Activated CD4-positive, alpha-beta T cell treated with anti-CD3 and anti-CD28 coated beads for 36 hours (primary cell): ENCODE measurements around the gene MAZ. TPM values are rescaled to one million over a fixed set of nuclear protein-coding genes. Genes with fewer than 3 reads are reported as not detected.

Source experiments
- ATAC-seq: fragments of 200-7000 bp; cut with Tn5 transposase; one replicate; pipeline ENCODE4 v1.10.0; 2021; ENCODE audit warnings: mild to moderate bottlenecking, moderate library complexity
- CTCF ChIA-PET: fragments of 350-600 bp; sonication (Branson Sonifier 250); formaldehyde crosslinking; loops from one replicate; lab custom pipeline; 2021; ENCODE audit warnings: antibody characterized with exemption; lab: Charles Lee
- POLR2A ChIA-PET: fragments of 350-600 bp; sonication (Branson Sonifier 250); formaldehyde crosslinking; loops from one replicate; lab custom pipeline; 2021; ENCODE audit warnings: antibody characterized with exemption, inconsistent platforms; lab: Charles Lee
- DNase-seq: peaks from one replicate; pipeline ENCODE4 v3.0.0-alpha.2; 2020
- H3K27ac Mint-ChIP-seq: one replicate; pipeline ENCODE4 v1.8.0; 2021; ENCODE audit warnings: mixed read lengths
- H3K27me3 Mint-ChIP-seq: one replicate; pipeline ENCODE4 v1.8.0; 2021; ENCODE audit warnings: mixed read lengths
- H3K36me3 Mint-ChIP-seq: one replicate; pipeline ENCODE4 v1.8.0; 2021; ENCODE audit warnings: low read depth, mixed read lengths
- H3K4me1 Mint-ChIP-seq: one replicate; pipeline ENCODE4 v1.8.0; 2021; ENCODE audit warnings: mixed read lengths
- H3K4me3 Mint-ChIP-seq: one replicate; pipeline ENCODE4 v1.8.0; 2021; ENCODE audit warnings: mild to moderate bottlenecking, moderate library complexity, mixed read lengths
- H3K9me3 Mint-ChIP-seq: one replicate; pipeline ENCODE4 v1.8.0; 2021; ENCODE audit warnings: low read depth, mixed read lengths
- intact Hi-C, 2 experiments: fragments of 100-400 bp; cut with DNase I in 1 of 2; cut with micrococcal nuclease in 1 of 2; formaldehyde crosslinking; loops; one replicate each; pipeline versions ENCODE4 v1.14.2 to v1.15.1; 2022 to 2024; cut with DNase I, micrococcal nuclease
- total RNA-seq, 2 experiments: library from RNA; stranded (reverse); gene quantifications; one replicate each; pipeline ENCODE4 v1.2.3, GENCODE V29; 2021

Gene MAZ
- total RNA-seq, 2 experiments from 2014 or later, result 306 to 387 TPM

GRCh38 chr16:29804455-29805231 is 1.7 kb upstream of the MAZ start:
- H3K4me3 Mint-ChIP-seq, result peak overlapping the region; percentile 99
- peak overlapping the region; percentile 100 for H3K27ac Mint-ChIP-seq
- peaks cover 28% of the 10 kb centered on the region for H3K4me1 Mint-ChIP-seq
- no peak for ATAC-seq
- ChIA-PET CTCF (interaction anchor here (0.8 to 3.5 kb wide), 7 partner anchors 12 to 157 kb away, joined by 3 to 23 read pairs (median 8); partner anchors contain the start of genes KIF22, PAGR1 and TMEM219), POLR2A (interaction anchor here (0.6 to 4.1 kb wide), 7 partner anchors 9 to 378 kb away, joined by 3 to 21 read pairs (median 4); partner anchors contain the start of genes CORO1A, KIF22 and PAGR1)
- no peaks in the 10 kb centered on the region for H3K27me3 Mint-ChIP-seq
- intact Hi-C loops, result loop anchor here (1.0 to 5.0 kb wide), 15 partner anchors 12 to 1592 kb away; partner anchors contain the start of genes CDIPT (in 2 of the 2), KIF22 (in 2 of the 2), ALDOA (in 1 of the 2) and FBXL19 (in 1 of the 2)
- no peak for DNase-seq
- H3K9me3 Mint-ChIP-seq, result no peaks in the 10 kb centered on the region
- H3K36me3 Mint-ChIP-seq, result peaks cover 52% of the 10 kb centered on the region

GRCh38 chr16:29805232-29806098 is 864 bp upstream of the MAZ start:
- DNase-seq (peak; percentile 99), ATAC-seq (peak; percentile 64)
- POLR2A ChIA-PET, result interaction anchor here (0.5 to 4.1 kb wide), 4 partner anchors 15 to 73 kb away, joined by 3 to 21 read pairs (median 4); partner anchors contain the start of gene KIF22
- intact Hi-C loops, result loop anchor here (1.0 to 5.0 kb wide), 16 partner anchors 11 to 1593 kb away; partner anchors contain the start of genes CDIPT (in 2 of the 2), KIF22 (in 2 of the 2), ALDOA (in 1 of the 2) and FBRS (in 1 of the 2)
- peaks cover 60% of the 10 kb centered on the region for H3K36me3 Mint-ChIP-seq
- peak overlapping the region; percentile 99 for H3K4me3 Mint-ChIP-seq
- peaks cover 36% of the 10 kb centered on the region for H3K4me1 Mint-ChIP-seq
- CTCF ChIA-PET, result interaction anchor here (1.6 to 3.5 kb wide), 5 partner anchors 11 to 104 kb away, joined by 8 to 39 read pairs (median 13); partner anchors contain the start of genes KIF22 and PAGR1
- no peaks in the 10 kb centered on the region for H3K27me3 Mint-ChIP-seq
- no peaks in the 10 kb centered on the region for H3K9me3 Mint-ChIP-seq
- peak overlapping the region; percentile 100 for H3K27ac Mint-ChIP-seq

- H3K9me3 Mint-ChIP-seq, result no peaks in the 10 kb centered on the region
- DNase-seq (peak; percentile 82), ATAC-seq (no peak)
- H3K27me3 Mint-ChIP-seq, result no peaks in the 10 kb centered on the region
- intact Hi-C loops, result loop anchor here (1.0 to 5.0 kb wide), 9 partner anchors 9 to 1595 kb away; partner anchors contain the start of genes FBRS (in 1 of the 2), FBXL19 (in 1 of the 2), PAGR1 (in 1 of the 2) and SBK1 (in 1 of the 2)
- peak overlapping the region; percentile 87 for H3K27ac Mint-ChIP-seq
- peaks cover 48% of the 10 kb centered on the region for H3K4me1 Mint-ChIP-seq
- peaks cover 55% of the 10 kb centered on the region for H3K36me3 Mint-ChIP-seq
- ChIA-PET CTCF (interaction anchor here (1.0 to 3.5 kb wide), 7 partner anchors 10 to 166 kb away, joined by 3 to 50 read pairs (median 7); partner anchors contain the start of genes CDIPT, KIF22, PAGR1 and TAOK2), POLR2A (interaction anchor here (0.8 to 3.0 kb wide), 10 partner anchors 10 to 844 kb away, joined by 3 to 36 read pairs (median 5); partner anchors contain the start of genes ALDOA, MVP, PAGR1 and PRR14)
- peak overlapping the region; percentile 90 for H3K4me3 Mint-ChIP-seq
Observed at GRCh38 chr16:29806641-29807425, 504 bp downstream of the MAZ start.

DNA sequence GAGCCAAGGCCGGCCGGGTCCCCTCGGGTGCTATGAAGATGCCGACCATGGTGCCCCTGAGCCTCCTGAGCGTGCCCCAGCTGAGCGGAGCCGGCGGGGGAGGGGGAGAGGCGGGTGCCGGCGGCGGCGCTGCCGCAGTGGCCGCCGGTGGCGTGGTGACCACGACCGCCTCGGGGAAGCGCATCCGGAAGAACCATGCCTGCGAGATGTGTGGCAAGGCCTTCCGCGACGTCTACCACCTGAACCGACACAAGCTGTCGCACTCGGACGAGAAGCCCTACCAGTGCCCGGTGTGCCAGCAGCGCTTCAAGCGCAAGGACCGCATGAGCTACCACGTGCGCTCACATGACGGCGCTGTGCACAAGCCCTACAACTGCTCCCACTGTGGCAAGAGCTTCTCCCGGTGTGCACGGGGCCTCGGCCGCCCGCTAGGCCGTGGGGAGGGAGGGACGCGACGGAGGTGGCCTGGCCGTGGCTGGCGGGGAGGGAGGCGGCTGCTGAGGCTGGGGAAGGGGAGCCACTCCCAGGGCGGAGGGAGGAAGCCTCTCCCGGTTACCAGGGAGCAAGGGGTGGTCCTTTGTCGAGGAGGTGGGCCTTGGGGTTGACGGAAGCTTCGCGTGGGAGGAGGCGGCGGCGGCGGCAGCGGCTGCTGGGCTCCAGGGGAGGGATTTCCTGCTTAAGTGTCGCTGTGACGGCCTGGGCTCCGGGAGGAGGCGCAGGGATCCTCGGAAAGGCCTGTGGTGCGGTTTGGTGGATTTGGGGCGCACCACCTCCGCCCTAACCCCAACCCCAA is 1.3 kb downstream of the MAZ start:
- Mint-ChIP-seq H3K9me3 (no peaks in the 10 kb centered on the region), H3K4me1 (peaks cover 55% of the 10 kb centered on the region), H3K36me3 (peaks cover 50% of the 10 kb centered on the region), H3K27ac (peak overlapping the region; percentile 95), H3K4me3 (peak overlapping the region; percentile 90), H3K27me3 (no peaks in the 10 kb centered on the region)
- intact Hi-C loops, result loop anchor here (1.0 to 5.0 kb wide), 10 partner anchors 9 to 1595 kb away; partner anchors contain the start of genes FBRS (in 1 of the 2), FBXL19 (in 1 of the 2), PAGR1 (in 1 of the 2) and SBK1 (in 1 of the 2)
- POLR2A ChIA-PET, result interaction anchor here (0.6 to 3.0 kb wide), 12 partner anchors 9 to 843 kb away, joined by 3 to 36 read pairs (median 4); partner anchors contain the start of genes ALDOA, KIF22, MVP and PAGR1
- DNase-seq (peak; percentile 94), ATAC-seq (peak; percentile 38)
- CTCF ChIA-PET, result interaction anchor here (0.9 to 3.5 kb wide), 13 partner anchors 9 to 166 kb away, joined by 3 to 50 read pairs (median 6); partner anchors contain the start of genes ASPHD1, CDIPT, KIF22 and PAGR1

DNA sequence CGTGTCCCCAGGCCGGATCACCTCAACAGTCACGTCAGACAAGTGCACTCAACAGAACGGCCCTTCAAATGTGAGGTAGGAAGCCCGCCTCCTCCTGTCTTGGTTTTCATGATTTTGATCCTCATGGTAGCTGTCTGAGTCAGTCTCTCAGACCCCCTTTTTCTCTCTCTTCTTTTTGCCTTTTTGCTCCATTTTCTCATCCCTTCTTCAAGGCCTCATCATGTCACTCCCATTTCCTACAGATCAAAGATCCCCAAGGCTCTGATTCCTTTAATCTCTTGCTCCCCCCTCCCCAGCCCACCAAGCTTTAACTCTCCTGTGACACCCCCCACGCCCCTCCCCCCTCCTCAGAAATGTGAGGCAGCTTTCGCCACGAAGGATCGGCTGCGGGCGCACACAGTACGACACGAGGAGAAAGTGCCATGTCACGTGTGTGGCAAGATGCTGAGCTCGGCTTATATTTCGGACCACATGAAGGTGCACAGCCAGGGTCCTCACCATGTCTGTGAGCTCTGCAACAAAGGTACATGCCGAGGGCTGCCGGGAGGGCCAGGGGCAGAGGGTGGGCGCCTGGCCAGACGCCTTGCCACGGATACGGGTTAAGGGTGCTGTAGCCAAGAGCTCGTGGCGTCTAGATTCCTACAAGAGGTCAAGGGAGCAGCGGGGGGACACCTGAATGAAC is 2.0 kb downstream of the MAZ start:
- H3K36me3 Mint-ChIP-seq, result peaks cover 47% of the 10 kb centered on the region
- H3K4me3 Mint-ChIP-seq, result peak overlapping the region; percentile 90
- H3K9me3 Mint-ChIP-seq, result no peaks in the 10 kb centered on the region
- peak overlapping the region; percentile 95 for H3K27ac Mint-ChIP-seq
- DNase-seq, result peak; percentile 62
- peaks cover 56% of the 10 kb centered on the region for H3K4me1 Mint-ChIP-seq
- intact Hi-C loops, result loop anchor here (2.0 to 5.0 kb wide), 5 partner anchors 108 to 1596 kb away; partner anchors contain the start of genes FBXL19 (in 1 of the 2), SBK1 (in 1 of the 2), TUFM (in 1 of the 2) and XPO6 (in 1 of the 2)
- ChIA-PET CTCF (interaction anchor here (0.9 to 3.5 kb wide), 13 partner anchors 9 to 165 kb away, joined by 3 to 50 read pairs (median 6); partner anchors contain the start of genes ASPHD1, CDIPT, PAGR1 and TAOK2), POLR2A (interaction anchor here (0.6 to 3.0 kb wide), 10 partner anchors 8 to 257 kb away, joined by 4 to 36 read pairs (median 6); partner anchors contain the start of genes ALDOA, KIF22, MVP and PAGR1)
- H3K27me3 Mint-ChIP-seq, result no peaks in the 10 kb centered on the region
- peak; percentile 8 for ATAC-seq

GRCh38 chr16:29809031-29809747 is 2.9 kb downstream of the MAZ start:
- peaks cover 46% of the 10 kb centered on the region for H3K36me3 Mint-ChIP-seq
- ChIA-PET CTCF (interaction anchor here (0.9 to 3.5 kb wide), 6 partner anchors 8 to 109 kb away, joined by 3 to 50 read pairs (median 4); partner anchors contain the start of genes ASPHD1 and PAGR1), POLR2A (interaction anchor here (0.6 to 3.0 kb wide), 6 partner anchors 7 to 109 kb away, joined by 3 to 36 read pairs (median 7); partner anchors contain the start of genes MVP and PAGR1)
- H3K27ac Mint-ChIP-seq, result peak overlapping the region; percentile 95
- intact Hi-C loops, result loop anchor here (2.0 to 5.0 kb wide), 5 partner anchors 108 to 1597 kb away; partner anchors contain the start of genes FBXL19 (in 1 of the 2), SBK1 (in 1 of the 2), TUFM (in 1 of the 2) and XPO6 (in 1 of the 2)
- peaks cover 53% of the 10 kb centered on the region for H3K4me1 Mint-ChIP-seq
- H3K27me3 Mint-ChIP-seq, result no peaks in the 10 kb centered on the region
- ATAC-seq (no peak), DNase-seq (no peak)
- H3K9me3 Mint-ChIP-seq, result no peaks in the 10 kb centered on the region
- peak overlapping the region; percentile 90 for H3K4me3 Mint-ChIP-seq

- peaks cover 54% of the 10 kb centered on the region for H3K4me1 Mint-ChIP-seq
- peak overlapping the region; percentile 73 for H3K4me3 Mint-ChIP-seq
- DNase-seq, result peak; percentile 63
- no peaks in the 10 kb centered on the region for H3K9me3 Mint-ChIP-seq
- intact Hi-C loops, result loop anchor here (2.0 to 10.0 kb wide), 6 partner anchors 109 to 1598 kb away; partner anchors contain the start of genes FBXL19 (in 1 of the 2), HIRIP3 (in 1 of the 2), INO80E (in 1 of the 2) and SBK1 (in 1 of the 2)
- H3K27ac Mint-ChIP-seq, result peak overlapping the region; percentile 75
- no peak for ATAC-seq
- peaks cover 39% of the 10 kb centered on the region for H3K36me3 Mint-ChIP-seq
- CTCF ChIA-PET, result interaction anchor here (2.4 kb wide), 1 partner anchor 38 kb away, joined by 18 read pairs; no protein-coding TSS in a partner anchor
- POLR2A ChIA-PET, result interaction anchor here (0.6 kb wide), 1 partner anchor 17 kb away, joined by 3 read pairs; no protein-coding TSS in a partner anchor
- no peaks in the 10 kb centered on the region for H3K27me3 Mint-ChIP-seq
Observed at GRCh38 chr16:29809850-29810698, 3.7 kb downstream of the MAZ start.
